MM.1S (cell line): ENCODE data around the gene ATP8B4.

Experiments
- DNase-seq: peaks from one replicate; pipeline ENCODE4 v3.0.0-alpha.2; 2015
- H2AFZ ChIP-seq: fragments of 300-600 bp; sonication (generic); 2 replicates; pipeline ENCODE4 v1.6.0; 2016; ENCODE audit warnings: antibody characterized with exemption, low read length
- H3F3A ChIP-seq: fragments of 300-600 bp; sonication (generic); 2 replicates; pipeline ENCODE4 v1.6.1; 2016; ENCODE audit warnings: mild to moderate bottlenecking, antibody characterized with exemption, low read length, moderate library complexity, mixed read lengths; ENCODE audit not compliant: insufficient read depth
- H3K27ac ChIP-seq: fragments of 300-600 bp; sonication (generic); 2 replicates; pipeline ENCODE4 v1.5.1; 2016; ENCODE audit warnings: mild to moderate bottlenecking, low read length
- H3K27me3 ChIP-seq: fragments of 300-600 bp; sonication (generic); replicated peaks from 2 replicates; pipeline ENCODE4 v1.6.0; 2016; ENCODE audit warnings: low read length; ENCODE audit not compliant: insufficient read depth
- H3K36me3 ChIP-seq: fragments of 300-600 bp; sonication (generic); replicated peaks from 2 replicates; pipeline ENCODE4 v1.6.1; 2016; ENCODE audit warnings: mild to moderate bottlenecking, low read length, mixed read lengths; ENCODE audit not compliant: insufficient read depth
- H3K4me1 ChIP-seq: fragments of 300-600 bp; sonication (generic); 2 replicates; pipeline ENCODE4 v1.6.1; 2016; ENCODE audit warnings: low read length, mixed read lengths
- H3K4me2 ChIP-seq: fragments of 300-600 bp; sonication (generic); 2 replicates; pipeline ENCODE4 v1.6.0; 2016; ENCODE audit warnings: low read depth, low read length
- H3K4me3 ChIP-seq: fragments of 300-600 bp; sonication (generic); 2 replicates; pipeline ENCODE4 v1.5.1; 2016; ENCODE audit warnings: low read length, mixed read lengths
- H3K79me2 ChIP-seq: fragments of 300-600 bp; sonication (generic); 2 replicates; pipeline ENCODE4 v1.6.1; 2016; ENCODE audit warnings: mixed run types, low read length, mixed read lengths
- H3K9ac ChIP-seq: fragments of 300-600 bp; sonication (generic); 2 replicates; pipeline ENCODE4 v1.6.1; 2016; ENCODE audit warnings: low read length, mixed read lengths
- H3K9me2 ChIP-seq: fragments of 300-600 bp; sonication (generic); replicated peaks from 2 replicates; pipeline ENCODE4 v1.6.1; 2016; ENCODE audit warnings: mild to moderate bottlenecking, low read length, mixed read lengths; ENCODE audit not compliant: insufficient read depth
- H3K9me3 ChIP-seq: fragments of 300-600 bp; sonication (generic); replicated peaks from 2 replicates; pipeline ENCODE4 v1.6.1; 2016; ENCODE audit warnings: mild to moderate bottlenecking, low read length, mixed read lengths; ENCODE audit not compliant: insufficient read depth
- H4K20me1 ChIP-seq: fragments of 300-600 bp; sonication (generic); 2 replicates; pipeline ENCODE4 v1.6.1; 2016; ENCODE audit warnings: mild to moderate bottlenecking, low read length, moderate library complexity, mixed read lengths; ENCODE audit not compliant: insufficient read depth
- EZH2 ChIP-seq: fragments of 300-600 bp; sonication (generic); optimal IDR thresholded peaks from 2 replicates; pipeline ENCODE3; 2017; ENCODE audit warnings: low read depth, mild to moderate bottlenecking, antibody characterized with exemption, low read length, mixed read lengths
- EZH2phosphoT487 ChIP-seq: fragments of 300-600 bp; sonication (generic); IDR thresholded peaks from 2 replicates; pipeline ENCODE4 v1.6.1; 2018; ENCODE audit warnings: antibody characterized with exemption, low read length
- TF ChIP-seq, protein P1 (sequence below): fragments of 300-600 bp; sonication (generic); IDR thresholded peaks from 2 replicates; pipeline ENCODE4 v1.5.1; 2016; ENCODE audit warnings: antibody characterized with exemption, low read length, mixed read lengths

Gene ATP8B4

DNA sequence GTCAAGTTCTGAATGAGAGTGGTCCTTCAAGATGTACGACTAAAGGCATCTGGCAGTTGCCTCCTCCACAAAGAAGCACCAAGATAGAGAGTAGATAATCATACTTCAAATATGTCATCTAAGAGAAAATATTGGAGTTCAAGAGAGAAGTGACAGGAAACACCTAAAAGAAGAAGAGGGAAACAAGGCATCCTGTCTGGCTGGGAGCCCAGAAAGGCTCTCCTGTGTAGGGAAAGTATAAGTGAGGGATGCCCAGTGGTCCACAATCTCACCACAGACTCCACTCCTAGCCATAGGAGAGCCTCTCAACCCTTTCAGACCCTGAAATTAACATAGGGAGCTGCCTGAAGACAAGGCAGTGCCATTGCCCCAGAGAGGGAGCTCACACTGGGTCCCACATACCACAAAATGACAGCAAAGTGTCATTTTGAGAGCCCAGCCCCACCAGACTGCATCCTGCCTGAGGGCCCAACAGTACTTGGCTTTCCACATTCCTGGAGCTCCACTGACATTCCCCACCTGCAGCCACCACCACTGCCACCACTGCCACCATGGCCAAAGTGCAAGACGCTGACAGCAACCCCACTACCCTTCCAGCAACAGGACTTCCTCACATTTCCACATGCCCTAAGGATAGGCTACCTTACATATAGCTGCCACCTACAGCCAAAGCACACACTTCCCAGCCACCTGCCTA lies 210.6 kb downstream of the ATP8B4 start:
- Histone ChIP-seq H3K27ac (no peak overlapping the region), H3K4me1 (no peaks in the 10 kb centered on the region)
- TF ChIP-seq EZH2: no peak
- TF ChIP-seq, protein P1, sequence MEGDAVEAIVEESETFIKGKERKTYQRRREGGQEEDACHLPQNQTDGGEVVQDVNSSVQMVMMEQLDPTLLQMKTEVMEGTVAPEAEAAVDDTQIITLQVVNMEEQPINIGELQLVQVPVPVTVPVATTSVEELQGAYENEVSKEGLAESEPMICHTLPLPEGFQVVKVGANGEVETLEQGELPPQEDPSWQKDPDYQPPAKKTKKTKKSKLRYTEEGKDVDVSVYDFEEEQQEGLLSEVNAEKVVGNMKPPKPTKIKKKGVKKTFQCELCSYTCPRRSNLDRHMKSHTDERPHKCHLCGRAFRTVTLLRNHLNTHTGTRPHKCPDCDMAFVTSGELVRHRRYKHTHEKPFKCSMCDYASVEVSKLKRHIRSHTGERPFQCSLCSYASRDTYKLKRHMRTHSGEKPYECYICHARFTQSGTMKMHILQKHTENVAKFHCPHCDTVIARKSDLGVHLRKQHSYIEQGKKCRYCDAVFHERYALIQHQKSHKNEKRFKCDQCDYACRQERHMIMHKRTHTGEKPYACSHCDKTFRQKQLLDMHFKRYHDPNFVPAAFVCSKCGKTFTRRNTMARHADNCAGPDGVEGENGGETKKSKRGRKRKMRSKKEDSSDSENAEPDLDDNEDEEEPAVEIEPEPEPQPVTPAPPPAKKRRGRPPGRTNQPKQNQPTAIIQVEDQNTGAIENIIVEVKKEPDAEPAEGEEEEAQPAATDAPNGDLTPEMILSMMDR: no peak
- TF ChIP-seq EZH2phosphoT487: no peak

GRCh38 chr15:49906966-49907365 lies 212.1 kb downstream of the ATP8B4 start:
- Histone ChIP-seq H3F3A (no peaks in the 10 kb centered on the region), H3K9ac (no peak overlapping the region), H3K4me3 (no peak overlapping the region), H2AFZ (no peak overlapping the region), H3K9me3 (no peaks in the 10 kb centered on the region), H3K9me2 (no peaks in the 10 kb centered on the region), H3K79me2 (no peaks in the 10 kb centered on the region), H3K4me2 (no peak overlapping the region), H4K20me1 (no peaks in the 10 kb centered on the region), H3K27me3 (no peaks in the 10 kb centered on the region), H3K27ac (no peak overlapping the region), H3K4me1 (no peaks in the 10 kb centered on the region), H3K36me3 (no peaks in the 10 kb centered on the region)
- TF ChIP-seq EZH2 (no peak), EZH2phosphoT487 (no peak)
- TF ChIP-seq, protein P1: no peak
- no peak for DNase-seq

More for the DNA sequence above, 210.6 kb downstream of the ATP8B4 start:
- H3F3A ChIP-seq: no peaks in the 10 kb centered on the region
- no peak overlapping the region for H3K9ac ChIP-seq
- H3K9me3 ChIP-seq: no peaks in the 10 kb centered on the region
- no peaks in the 10 kb centered on the region for H4K20me1 ChIP-seq
- H3K27me3 ChIP-seq: no peaks in the 10 kb centered on the region
- H2AFZ ChIP-seq: no peak overlapping the region
- H3K79me2 ChIP-seq: no peaks in the 10 kb centered on the region
- H3K4me3 ChIP-seq: no peak overlapping the region
- no peak overlapping the region for H3K4me2 ChIP-seq
- DNase-seq: no peak
- no peaks in the 10 kb centered on the region for H3K36me3 ChIP-seq
- no peaks in the 10 kb centered on the region for H3K9me2 ChIP-seq

- Histone ChIP-seq H2AFZ (no peak overlapping the region), H3K27me3 (no peaks in the 10 kb centered on the region), H4K20me1 (no peaks in the 10 kb centered on the region), H3F3A (no peaks in the 10 kb centered on the region), H3K9ac (no peak overlapping the region), H3K79me2 (no peaks in the 10 kb centered on the region), H3K4me1 (no peaks in the 10 kb centered on the region), H3K4me3 (no peak overlapping the region), H3K9me2 (no peaks in the 10 kb centered on the region), H3K9me3 (no peaks in the 10 kb centered on the region), H3K36me3 (no peaks in the 10 kb centered on the region), H3K4me2 (no peak overlapping the region), H3K27ac (no peak overlapping the region)
- no peak for DNase-seq
- TF ChIP-seq EZH2phosphoT487 (no peak), EZH2 (no peak)
- TF ChIP-seq, protein P1: no peak
Measured at GRCh38 chr15:49905221-49905620, 213.8 kb downstream of the ATP8B4 start.
